Keratinocyte (primary cell): ENCODE measurements around the gene GBP2.

Experiments
- EZH2 ChIP-seq: IDR thresholded peaks from one replicate; pipeline ENCODE4 v1.6.1; 2012; ENCODE audit warnings: inconsistent platforms, mild to moderate bottlenecking, low read length, moderate library complexity
- TF ChIP-seq, protein P1 (sequence below), 3 experiments: IDR thresholded peaks in 1 of 3; conservative IDR thresholded peaks in 1 of 3; optimal IDR thresholded peaks in 1 of 3; 2 replicates in 2 of 3; 3 replicates in 1 of 3; pipeline versions ENCODE3 to v1.5.1; 2011; ENCODE audit warnings: low read length in 3 of 3, mild to moderate bottlenecking in 3 of 3, moderate library complexity in 2 of 3, control low read depth in 1 of 3, inconsistent platforms in 1 of 3; ENCODE audit not compliant: insufficient read depth in 2 of 3; ENCODE audit errors: extremely low read depth in 1 of 3

- TF ChIP-seq, protein P1, sequence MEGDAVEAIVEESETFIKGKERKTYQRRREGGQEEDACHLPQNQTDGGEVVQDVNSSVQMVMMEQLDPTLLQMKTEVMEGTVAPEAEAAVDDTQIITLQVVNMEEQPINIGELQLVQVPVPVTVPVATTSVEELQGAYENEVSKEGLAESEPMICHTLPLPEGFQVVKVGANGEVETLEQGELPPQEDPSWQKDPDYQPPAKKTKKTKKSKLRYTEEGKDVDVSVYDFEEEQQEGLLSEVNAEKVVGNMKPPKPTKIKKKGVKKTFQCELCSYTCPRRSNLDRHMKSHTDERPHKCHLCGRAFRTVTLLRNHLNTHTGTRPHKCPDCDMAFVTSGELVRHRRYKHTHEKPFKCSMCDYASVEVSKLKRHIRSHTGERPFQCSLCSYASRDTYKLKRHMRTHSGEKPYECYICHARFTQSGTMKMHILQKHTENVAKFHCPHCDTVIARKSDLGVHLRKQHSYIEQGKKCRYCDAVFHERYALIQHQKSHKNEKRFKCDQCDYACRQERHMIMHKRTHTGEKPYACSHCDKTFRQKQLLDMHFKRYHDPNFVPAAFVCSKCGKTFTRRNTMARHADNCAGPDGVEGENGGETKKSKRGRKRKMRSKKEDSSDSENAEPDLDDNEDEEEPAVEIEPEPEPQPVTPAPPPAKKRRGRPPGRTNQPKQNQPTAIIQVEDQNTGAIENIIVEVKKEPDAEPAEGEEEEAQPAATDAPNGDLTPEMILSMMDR (optimal IDR thresholded peaks at IDR 0.05 in 1 of 3, IDR thresholded peaks at IDR 0.05 in 1 of 3, conservative IDR thresholded peaks at IDR 0.05 in 1 of 3; ENCODE audit: extremely low read depth in 1 of 3, insufficient read depth in 2 of 3, low read length in 3 of 3), result no peak
- no peak for TF ChIP-seq EZH2
These were observed 27.1 kb downstream of the GBP2 start for GRCh38 chr1:89098857-89099256.
